HepG2 (cell line): ENCODE measurements around the gene ZSWIM8. TPM values are rescaled to one million over a fixed set of nuclear protein-coding genes. Genes with fewer than 3 reads are reported as not detected.

ENCODE experiments used
- ATAC-seq: fragments of 200-7000 bp; cut with Tn5 transposase; 3 replicates; pipeline ENCODE4 v1.9.1; 2020; ENCODE audit warnings: mild to moderate bottlenecking, moderate library complexity
- BruUV-seq: library from RNA; stranded (reverse); fragments of 400-500 nt; replicated peaks from 2 replicates; lab custom pipeline; 2021; lab: Mats Ljungman, UMichigan
- CTCF ChIA-PET: fragments of 300-600 bp; formaldehyde crosslinking; extraction: SDS; loops from one replicate; lab custom pipeline; 2021; ENCODE audit warnings: low total read pairs, inconsistent platforms, low intra/inter-chr PET ratio; lab: Yijun Ruan, JAX
- POLR2A ChIA-PET: fragments of 350-600 bp; sonication (Branson Sonifier 250); formaldehyde crosslinking; loops from one replicate; lab custom pipeline; 2020; ENCODE audit warnings: antibody characterized with exemption, inconsistent platforms; lab: Yijun Ruan, JAX
- DNase-seq: peaks from one replicate; pipeline ENCODE4 v3.0.0-alpha.2; 2015; ENCODE audit warnings: low spot score
- FAIRE-seq: peaks from 3 replicates; lab custom pipeline; 2011; peaks lifted over from hg19 to GRCh38; lab: Jason Lieb, UNC
- H2AFZ ChIP-seq: one replicate; pipeline ENCODE4 v1.6.1; 2011; ENCODE audit warnings: low read length, inconsistent platforms
- H3K27ac ChIP-seq: fragments of 300-600 bp; 3 replicates; pipeline ENCODE4 v1.8.0; 2011; ENCODE audit warnings: mixed run types, mild to moderate bottlenecking, mixed read lengths, low read length, inconsistent platforms; ENCODE audit not compliant: insufficient read depth; ENCODE audit errors: extremely low read length
- H3K27me3 ChIP-seq, 2 experiments: fragments of 200-600 bp in 1 of 2; 2 replicates in 1 of 2; 3 replicates in 1 of 2; pipeline versions ENCODE4 v1.6.0 to v1.8.0; 2011; ENCODE audit warnings: low read length in 2 of 2, mild to moderate bottlenecking in 2 of 2, moderate library complexity in 2 of 2, inconsistent platforms in 1 of 2; ENCODE audit not compliant: insufficient read depth in 2 of 2, control insufficient read depth in 1 of 2
- H3K36me3 ChIP-seq, 2 experiments: fragments of 200-600 bp in 1 of 2; replicated peaks in 1 of 2; 2 replicates in 1 of 2; 3 replicates in 1 of 2; pipeline versions ENCODE4 v1.5.1 to v1.8.0; 2011; ENCODE audit warnings: low read length in 2 of 2, inconsistent platforms in 1 of 2; ENCODE audit not compliant: insufficient read depth in 2 of 2, control insufficient read depth in 1 of 2
- H3K4me1 ChIP-seq: 2 replicates; pipeline ENCODE4 v1.5.1; 2012; ENCODE audit warnings: low read length, inconsistent platforms; ENCODE audit not compliant: insufficient read depth
- H3K4me2 ChIP-seq: 2 replicates; pipeline ENCODE4 v1.6.0; 2011; ENCODE audit warnings: low read depth, low read length, inconsistent platforms
- H3K4me3 ChIP-seq, 3 experiments: fragments of 200-600 bp in 1 of 3; sonication (generic), shearing (Covaris generic) in 1 of 3; replicated peaks in 1 of 3; 2 replicates each; pipeline ENCODE4 v1.5.1; 2011 to 2016; ENCODE audit warnings: low read length in 3 of 3, inconsistent platforms in 2 of 3, low read depth in 2 of 3, mild to moderate bottlenecking in 2 of 3, control low read depth in 1 of 3, mixed read lengths in 1 of 3; ENCODE audit not compliant: insufficient read depth in 1 of 3
- H3K79me2 ChIP-seq: one replicate; pipeline ENCODE4 v1.6.1; 2011; ENCODE audit warnings: low read length, inconsistent platforms; ENCODE audit not compliant: insufficient read depth
- H3K9ac ChIP-seq: 2 replicates; pipeline ENCODE4 v1.6.0; 2011; ENCODE audit warnings: mild to moderate bottlenecking, low read depth, low read length, inconsistent platforms; ENCODE audit not compliant: insufficient read depth
- H3K9me3 ChIP-seq: 2 replicates; pipeline ENCODE4 v1.5.1; 2012; ENCODE audit warnings: mild to moderate bottlenecking, low read length
- H4K20me1 ChIP-seq: 2 replicates; pipeline ENCODE4 v1.6.0; 2011; ENCODE audit warnings: inconsistent platforms, mild to moderate bottlenecking, low read length, moderate library complexity; ENCODE audit not compliant: insufficient read depth
- AGO2 ChIP-seq: fragments of 200-400 bp; formaldehyde crosslinking; optimal IDR thresholded peaks from 2 replicates; pipeline ENCODE3; 2017; ENCODE audit warnings: mild to moderate bottlenecking, low read depth, low read length, moderate library complexity
- SALL2 ChIP-seq: sonication (generic); formaldehyde crosslinking; IDR thresholded peaks from 2 replicates; pipeline ENCODE4 v1.8.1; 2023; ENCODE audit warnings: mild to moderate bottlenecking, missing genetic modification reagents, inconsistent platforms
- SP5 ChIP-seq: IDR thresholded peaks from 2 replicates; pipeline ENCODE4 v1.6.1; 2016; ENCODE audit warnings: low read depth, borderline replicate concordance
- TBX2 ChIP-seq: sonication (generic); formaldehyde crosslinking; IDR thresholded peaks from 2 replicates; pipeline ENCODE4 v1.5.0; 2020; ENCODE audit warnings: missing genetic modification reagents, mild to moderate bottlenecking, borderline replicate concordance
- ZNF564 ChIP-seq: sonication (generic); formaldehyde crosslinking; IDR thresholded peaks from 2 replicates; pipeline ENCODE4 v1.8.1; 2023; ENCODE audit warnings: mild to moderate bottlenecking, missing genetic modification reagents
- WGBS: methylation state at CpG from one replicate; pipeline ENCODE4 v1.1.6; 2017; ENCODE audit warnings: low lambda C conversion rate; 5-methylcytosine and 5-hydroxymethylcytosine counted together
- in situ Hi-C: cut with HindIII; loops from 2 replicates; pipeline ENCODE4 v1.10.0; 2017; ENCODE audit warnings: low pct_unique_long_range_greater_than_20kb; ENCODE audit not compliant: extremely low pct_ligation_motif_present
- intact Hi-C: fragments of 100-400 bp; cut with micrococcal nuclease; formaldehyde crosslinking; loops from one replicate; pipeline ENCODE4 v1.10.0; 2022; ENCODE audit not compliant: unreplicated experiment
- polyA plus RNA-seq, 8 experiments: library from polyadenylated mRNA; depleted of rRNA in 3 of 8; stranded (reverse) in 7 of 8; unstranded in 1 of 8; fragments of >200 nt; fragmentation: Illumina TruSeq in 4 of 8; extraction: Trizol in 4 of 8; gene quantifications; 2 replicates each; pipeline versions ENCODE4 v1.2.1 to v1.2.3, GENCODE V29; 2011 to 2016; ENCODE audit warnings: low read depth in 4 of 8, missing spikeins in 1 of 8, mixed read lengths in 1 of 8; ENCODE audit not compliant: insufficient read depth in 1 of 8
- total RNA-seq, 5 experiments: library from RNA; depleted of rRNA; stranded (reverse); fragments of >200 nt; fragmentation: Illumina TruSeq; extraction: Trizol; gene quantifications; 2 replicates each; pipeline ENCODE4 v1.2.3, GENCODE V29; 2016; ENCODE audit warnings: low read depth in 1 of 5

The ZSWIM8 gene
- total and polyA plus RNA-seq, 2 of the 13 experiments (the other 11 are each of a cell fraction or from before 2014, with no cell fraction given), result 39.9 to 98.2 TPM

GRCh38 chr10:73819513-73820093, 34.2 kb downstream of the ZSWIM8 start:
- peak; percentile 47; the same call in 2 of the 3 replicates for ATAC-seq
- WGBS, result 89% methylated on average over 11 of the region's 20 CpGs
- H3K79me2 ChIP-seq, result no peaks in the 10 kb centered on the region
- no peak overlapping the region for H3K4me3 ChIP-seq
- BruUV-seq, result no TSS peak
- no peaks in the 10 kb centered on the region for H3K9me3 ChIP-seq
- POLR2A ChIA-PET, result interaction anchor here (1.6 kb wide), 2 partner anchors 21 to 55 kb away, joined by 3 to 8 read pairs; partner anchors contain the start of gene CAMK2G
- in situ Hi-C loops (no loop called here), intact Hi-C loops (no loop called here)
- no peak for FAIRE-seq
- H3K9ac ChIP-seq, result no peak overlapping the region
- peaks cover 7 to 44% of the 10 kb centered on the region in 2 experiments for H3K36me3 ChIP-seq
- no peak overlapping the region for H3K4me2 ChIP-seq
- no peaks in the 10 kb centered on the region for H3K4me1 ChIP-seq
- no peak overlapping the region for H3K27ac ChIP-seq
- H4K20me1 ChIP-seq, result no peaks in the 10 kb centered on the region
- TF ChIP-seq AGO2 (peak; percentile 58), ZNF564 (CRISPR knock-in tag) (no peak)
- no peaks in the 10 kb centered on the region for H3K27me3 ChIP-seq
- H2AFZ ChIP-seq, result no peak overlapping the region
- CTCF ChIA-PET, result no interaction called here
- DNase-seq, result no peak

GRCh38 chr10:73823391-73823790, 38.0 kb downstream of the ZSWIM8 start:
- Histone ChIP-seq H3K27ac (no peak overlapping the region), H4K20me1 (no peaks in the 10 kb centered on the region), H2AFZ (no peak overlapping the region), H3K36me3 (peaks cover 15 to 38% of the 10 kb centered on the region in 2 experiments), H3K9me3 (no peaks in the 10 kb centered on the region), H3K27me3 (no peaks in the 10 kb centered on the region), H3K4me3 (no peak overlapping the region), H3K4me1 (no peaks in the 10 kb centered on the region), H3K4me2 (no peak overlapping the region), H3K79me2 (no peaks in the 10 kb centered on the region), H3K9ac (no peak overlapping the region)
- CTCF ChIA-PET, result no interaction called here
- intact Hi-C loops (no loop called here), in situ Hi-C loops (no loop called here)
- POLR2A ChIA-PET, result no interaction called here
- WGBS, result 72% methylated on average over 7 of the region's 7 CpGs
- ATAC-seq, result no peak
- no peak for DNase-seq
- no peak for FAIRE-seq
- peak; percentile 26; the same call in 1 of the 2 replicates for TF ChIP-seq SP5 (CRISPR knock-in tag)
- no peak for TF ChIP-seq SALL2 (CRISPR knock-in tag)
- TF ChIP-seq TBX2 (CRISPR knock-in tag), result 0 out of 2 replicates have a peak, but pooled peaks have one; percentile 34
- no TSS peak for BruUV-seq
